D721Med (cell line): ENCODE data around the gene CIAO3.

ENCODE experiments used
- DNase-seq: peaks from one replicate; pipeline ENCODE4 v3.0.0; 2011; ENCODE audit warnings: low spot score; ENCODE audit not compliant: insufficient read length
- FAIRE-seq: peaks from 2 replicates; lab custom pipeline; 2011; peaks lifted over from hg19 to GRCh38; lab: Jason Lieb, UNC
- TF ChIP-seq, protein P1 (sequence below): IDR thresholded peaks from 2 replicates; pipeline ENCODE4 v1.5.1; 2012; ENCODE audit warnings: mild to moderate bottlenecking, control low read depth; ENCODE audit not compliant: insufficient read depth; ENCODE audit errors: missing control alignments

CIAO3 gene

DNA sequence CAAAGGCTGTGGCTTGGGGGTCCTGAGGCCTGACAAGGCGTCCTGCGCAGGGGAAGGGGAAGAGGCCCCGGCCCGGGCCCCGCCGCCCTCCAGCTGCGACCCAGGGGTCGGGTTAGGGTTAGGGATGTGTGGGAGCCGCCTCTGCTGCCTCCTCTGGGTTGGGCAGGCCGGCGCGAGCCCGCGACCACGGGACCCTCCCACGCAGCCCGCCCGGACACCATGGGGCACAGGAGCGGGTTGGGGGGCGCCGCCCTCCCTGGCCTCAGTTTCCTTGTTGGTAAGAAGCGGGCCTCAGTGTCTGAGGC lies 386 bp downstream of the CIAO3 start:
- DNase-seq (no peak), FAIRE-seq (no peak)

DNA sequence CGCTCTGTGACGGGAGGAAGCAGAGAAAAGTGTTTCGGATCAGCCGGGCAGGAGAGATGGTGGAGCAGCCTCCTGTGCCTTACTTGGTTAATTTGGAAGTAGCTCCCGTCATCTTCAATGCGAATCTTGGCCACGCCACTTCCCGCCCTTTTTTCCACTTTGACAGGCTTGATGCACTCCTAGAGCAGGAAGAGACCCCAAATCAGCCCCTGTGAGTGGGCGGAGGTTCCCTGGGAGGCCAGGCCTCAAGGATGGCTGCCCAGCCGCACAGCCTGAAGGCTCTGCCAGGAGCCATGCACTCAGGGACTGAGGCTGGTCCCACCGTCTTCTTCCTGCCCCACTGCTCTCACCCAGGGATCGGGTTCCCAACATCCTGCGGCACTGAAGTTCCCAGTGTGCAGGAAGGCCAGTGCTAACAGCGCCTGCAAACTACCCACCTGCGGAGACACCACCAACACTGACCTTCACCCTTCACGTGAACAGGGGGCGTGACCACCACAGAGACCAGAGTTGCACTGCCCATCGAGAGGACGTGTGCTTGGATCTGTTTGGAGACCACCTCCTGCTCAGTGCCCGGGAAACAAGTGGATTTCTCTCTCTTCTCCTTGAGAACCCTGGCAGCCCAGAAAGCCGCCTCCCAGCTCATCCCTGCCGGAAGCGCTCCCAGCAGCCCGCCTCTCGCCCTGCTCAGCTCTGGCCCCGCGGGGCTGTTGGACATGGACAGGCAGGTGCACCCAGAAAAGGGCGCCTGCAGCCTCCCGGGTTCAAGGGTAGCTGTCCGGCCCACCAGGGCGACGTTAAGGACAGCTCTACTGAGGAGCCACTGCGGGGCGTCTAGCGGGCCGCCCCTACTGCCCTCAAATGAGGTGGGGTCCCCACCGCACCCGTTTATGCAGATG lies 988 bp downstream of the CIAO3 start:
- no peak for DNase-seq
- TF ChIP-seq, protein P1, sequence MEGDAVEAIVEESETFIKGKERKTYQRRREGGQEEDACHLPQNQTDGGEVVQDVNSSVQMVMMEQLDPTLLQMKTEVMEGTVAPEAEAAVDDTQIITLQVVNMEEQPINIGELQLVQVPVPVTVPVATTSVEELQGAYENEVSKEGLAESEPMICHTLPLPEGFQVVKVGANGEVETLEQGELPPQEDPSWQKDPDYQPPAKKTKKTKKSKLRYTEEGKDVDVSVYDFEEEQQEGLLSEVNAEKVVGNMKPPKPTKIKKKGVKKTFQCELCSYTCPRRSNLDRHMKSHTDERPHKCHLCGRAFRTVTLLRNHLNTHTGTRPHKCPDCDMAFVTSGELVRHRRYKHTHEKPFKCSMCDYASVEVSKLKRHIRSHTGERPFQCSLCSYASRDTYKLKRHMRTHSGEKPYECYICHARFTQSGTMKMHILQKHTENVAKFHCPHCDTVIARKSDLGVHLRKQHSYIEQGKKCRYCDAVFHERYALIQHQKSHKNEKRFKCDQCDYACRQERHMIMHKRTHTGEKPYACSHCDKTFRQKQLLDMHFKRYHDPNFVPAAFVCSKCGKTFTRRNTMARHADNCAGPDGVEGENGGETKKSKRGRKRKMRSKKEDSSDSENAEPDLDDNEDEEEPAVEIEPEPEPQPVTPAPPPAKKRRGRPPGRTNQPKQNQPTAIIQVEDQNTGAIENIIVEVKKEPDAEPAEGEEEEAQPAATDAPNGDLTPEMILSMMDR, result no peak
- FAIRE-seq, result no peak

More for the DNA sequence above, 386 bp downstream of the CIAO3 start:
- TF ChIP-seq, protein P1, result no peak

DNA sequence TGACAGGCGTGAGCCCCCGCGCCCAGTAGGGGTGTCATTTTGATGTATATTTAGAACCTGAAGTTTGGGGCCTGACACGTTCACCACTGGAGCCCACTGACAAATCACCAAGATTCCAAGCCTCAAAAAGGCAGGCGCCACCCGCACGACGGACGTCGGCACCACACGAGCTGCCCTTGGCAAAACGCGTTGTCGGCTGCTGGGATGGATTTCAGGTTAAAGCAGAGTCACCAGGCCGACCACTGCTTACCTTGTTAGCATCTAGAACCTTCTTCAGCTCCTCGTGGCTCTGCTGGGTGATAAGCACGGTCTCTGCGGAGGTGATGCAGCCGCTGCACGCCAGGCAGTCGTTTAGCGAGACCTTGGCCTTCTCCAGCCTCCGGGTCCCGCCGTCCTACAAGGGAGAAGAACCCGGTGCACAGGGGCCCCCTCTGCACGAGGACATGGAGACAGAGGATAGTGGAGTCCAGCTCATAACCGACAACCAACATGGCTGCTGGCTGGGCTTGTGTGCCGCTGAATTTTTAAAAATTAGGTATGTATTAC lies 3.8 kb downstream of the CIAO3 start:
- FAIRE-seq (no peak), DNase-seq (no peak)
- TF ChIP-seq, protein P1, result no peak

DNA sequence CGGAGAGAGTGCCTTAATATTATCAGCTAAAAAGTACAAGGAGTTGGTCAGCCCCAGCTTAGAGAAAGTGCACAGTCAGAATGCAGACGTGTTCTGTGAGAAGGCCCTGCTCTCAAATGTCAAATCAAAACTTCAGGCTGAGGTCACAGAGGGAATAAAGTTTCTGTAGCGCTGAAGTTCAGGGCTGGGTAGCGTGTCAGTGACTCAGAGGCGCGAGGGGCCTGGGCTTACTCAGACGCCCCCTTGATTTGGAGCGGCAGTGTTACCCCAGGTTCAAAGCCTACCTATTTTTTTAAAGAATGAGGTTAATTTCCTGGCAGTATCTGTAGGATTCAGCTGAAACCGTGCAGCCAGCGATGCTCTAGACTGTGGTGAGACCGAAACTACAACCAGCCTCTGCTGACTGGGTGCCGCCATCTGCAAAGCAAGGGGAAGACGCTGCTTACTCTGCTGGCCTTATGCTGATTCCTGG lies 4.8 kb downstream of the CIAO3 start:
- FAIRE-seq, result no peak
- DNase-seq, result no peak
- TF ChIP-seq, protein P1, result no peak

DNA sequence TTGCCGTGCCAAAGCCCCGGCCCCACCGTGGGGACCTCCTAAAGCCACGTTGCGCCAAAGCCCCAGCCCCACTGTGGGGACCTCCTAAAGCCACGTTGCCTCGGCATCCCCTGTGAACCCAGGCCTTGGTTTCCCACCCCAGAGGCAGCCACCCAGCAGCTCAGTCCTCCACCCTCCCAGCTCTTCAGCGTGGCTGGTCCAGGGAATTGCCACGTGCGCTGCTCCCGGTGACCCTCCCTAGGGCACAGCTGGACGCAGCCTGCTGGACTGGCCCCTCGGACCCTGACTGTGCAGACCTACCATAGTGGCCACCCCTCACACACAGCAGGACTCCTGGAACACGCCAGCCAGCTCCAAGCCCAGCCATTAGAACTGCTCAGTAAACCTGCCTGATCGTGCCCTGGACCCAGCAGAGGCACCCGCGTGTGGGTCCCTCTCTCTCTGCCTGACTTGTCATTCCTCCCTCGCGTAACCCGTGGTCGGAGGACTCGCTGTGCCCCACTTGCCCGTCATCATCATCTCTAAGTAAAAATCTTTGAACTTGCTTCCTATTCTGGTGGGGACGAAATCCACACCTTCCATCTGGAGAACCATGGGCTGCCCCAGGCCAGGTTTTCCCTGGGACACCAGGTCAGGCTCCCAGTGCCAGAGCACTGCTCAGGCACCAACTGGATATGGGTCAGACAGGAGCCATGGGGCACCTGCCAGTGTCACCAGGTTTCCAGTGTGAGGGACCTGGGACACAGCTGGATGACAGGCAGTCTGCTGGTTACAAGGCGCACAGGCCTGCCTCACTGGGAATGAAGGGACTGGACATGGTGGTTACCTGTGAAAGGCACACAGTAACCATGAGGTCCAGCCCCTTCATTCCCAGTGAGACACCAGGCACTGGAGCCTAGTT lies 5.6 kb downstream of the CIAO3 start:
- TF ChIP-seq, protein P1, result no peak
- DNase-seq (no peak), FAIRE-seq (no peak)

DNA sequence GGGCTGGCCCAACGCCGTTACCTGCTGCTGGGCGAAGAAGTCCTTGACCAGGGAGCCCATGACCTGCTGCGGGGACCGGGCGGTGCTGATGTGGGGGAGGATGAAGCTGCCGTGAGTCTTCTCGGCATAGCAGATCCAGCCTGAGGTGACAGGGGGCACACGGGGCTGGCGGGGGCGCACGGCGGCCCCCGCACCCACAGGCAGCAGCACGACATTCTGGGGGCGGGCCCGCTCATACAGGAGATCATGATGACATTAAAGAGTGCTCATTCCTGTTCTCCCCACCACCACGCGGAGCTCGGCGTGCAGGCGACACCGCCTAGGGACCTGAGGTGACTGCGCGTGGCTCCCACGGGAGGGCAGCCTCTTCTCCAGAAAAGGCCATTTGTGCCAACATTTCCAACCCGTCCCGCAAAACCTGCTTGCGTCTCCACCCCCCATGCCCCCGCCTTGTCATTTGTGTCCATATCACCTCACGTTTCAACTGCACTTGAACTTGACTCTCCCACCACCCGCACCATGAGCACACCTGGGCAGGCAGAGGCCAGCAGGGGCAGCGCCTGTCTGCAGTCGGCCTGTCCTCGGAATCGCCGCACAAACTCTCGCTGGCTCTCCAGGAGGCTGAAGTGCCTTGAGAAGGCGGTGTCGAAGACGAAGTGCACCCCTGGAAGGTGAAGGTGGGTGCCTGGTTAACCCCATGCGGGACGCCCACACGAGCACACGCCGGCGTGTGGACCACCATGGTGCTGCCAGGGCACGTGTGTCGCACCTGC lies 6.4 kb downstream of the CIAO3 start:
- TF ChIP-seq, protein P1, result no peak
- no peak for FAIRE-seq
- DNase-seq, result no peak
